ENCODE data around the gene SNX9.

Gene SNX9

DNA sequence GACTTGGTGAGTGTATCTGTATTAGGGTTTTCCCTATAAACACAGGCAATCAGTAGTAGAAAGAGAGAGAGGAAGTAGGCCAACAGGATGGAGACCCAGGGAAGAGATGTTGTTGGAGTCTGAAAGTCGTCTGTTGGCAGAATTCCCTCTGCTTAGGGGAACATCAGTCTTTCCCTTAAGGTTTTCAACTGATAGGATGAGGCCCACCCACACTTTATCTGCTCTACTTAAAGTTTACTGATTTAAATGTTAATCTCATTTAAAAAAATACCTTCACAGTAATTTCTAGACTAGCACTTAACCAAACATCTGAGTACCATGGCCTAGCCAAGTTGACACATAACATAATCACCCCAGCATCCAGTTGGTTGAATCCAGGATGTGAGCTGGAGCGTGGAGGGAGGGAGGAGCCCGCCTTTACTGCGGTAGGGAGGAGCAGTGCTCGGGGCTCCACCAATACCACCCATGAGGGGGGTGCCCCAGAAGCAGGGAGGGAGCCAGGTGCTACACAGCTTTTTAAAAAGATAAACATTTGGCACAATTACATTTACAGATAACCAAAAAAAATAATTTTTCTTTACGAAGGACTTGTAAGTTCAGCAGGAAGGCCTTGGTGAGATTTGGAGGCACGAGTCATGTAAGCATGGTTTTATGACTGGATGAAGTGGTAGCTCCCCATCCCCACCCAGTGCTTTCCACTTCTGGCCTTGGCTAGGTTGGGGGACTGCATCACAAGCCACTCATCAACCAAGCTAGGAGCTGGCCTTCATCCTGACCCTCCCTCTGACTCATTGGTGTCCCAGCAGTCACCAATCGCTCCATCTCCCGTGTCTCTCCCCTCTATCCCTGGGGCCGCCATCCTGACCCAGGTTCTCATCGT lies 18.4 kb upstream of the SNX9 start:
- no peak for DNase-seq (ENCODE audit: low read depth)

DNA sequence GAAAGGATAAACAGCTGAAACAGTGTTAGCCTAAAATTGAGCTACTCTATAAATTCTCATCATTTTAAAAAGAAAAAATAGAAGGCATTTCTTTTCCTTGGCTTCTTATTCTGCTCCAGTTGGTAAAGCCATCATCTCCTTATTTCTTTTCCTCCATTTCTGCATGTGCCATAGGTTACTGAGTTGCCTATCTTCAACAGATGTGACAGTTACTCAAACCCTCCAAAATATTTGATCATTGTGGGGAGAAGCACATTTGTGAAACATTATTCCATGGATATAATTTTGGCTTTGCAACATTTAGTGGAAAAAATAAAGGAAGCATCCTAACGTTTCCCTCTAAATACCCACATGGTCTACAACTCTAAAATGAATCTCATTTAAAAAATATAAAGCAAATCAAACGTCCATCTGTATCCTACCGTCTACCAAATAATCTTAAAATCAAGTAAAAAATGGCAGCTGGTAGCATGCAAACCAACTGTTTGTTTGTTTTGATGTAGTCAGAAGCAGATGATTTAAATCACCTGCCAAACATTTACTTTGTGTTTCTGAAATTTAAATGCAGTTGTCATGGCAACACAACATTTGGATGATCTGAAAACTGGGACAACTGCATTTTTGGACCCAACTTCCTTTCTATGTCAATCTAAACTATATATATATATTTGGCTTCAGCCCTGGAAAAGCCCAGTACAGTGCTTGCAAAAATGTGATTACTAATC lies 16.8 kb upstream of the SNX9 start:
- no peak for DNase-seq (ENCODE audit: low read depth)

DNA sequence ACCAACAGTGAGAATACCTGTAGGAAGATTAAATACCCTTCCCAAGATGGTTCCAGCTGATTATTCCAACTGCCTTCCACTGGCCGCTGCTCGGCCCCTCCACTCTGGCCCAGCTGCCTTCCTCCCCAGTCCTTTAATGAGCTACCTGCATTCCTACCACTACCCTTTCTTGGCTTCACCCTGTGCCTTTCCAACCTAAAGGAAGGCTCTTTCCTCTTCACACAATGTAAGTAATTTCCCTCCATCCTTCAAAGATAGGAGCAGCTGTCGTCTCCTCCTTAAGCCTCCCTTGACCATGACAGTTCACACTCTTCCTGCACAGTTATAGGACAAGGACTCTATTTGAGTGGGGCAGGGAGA lies 16.2 kb upstream of the SNX9 start:
- DNase-seq (ENCODE audit: low read depth) = no peak

DNA sequence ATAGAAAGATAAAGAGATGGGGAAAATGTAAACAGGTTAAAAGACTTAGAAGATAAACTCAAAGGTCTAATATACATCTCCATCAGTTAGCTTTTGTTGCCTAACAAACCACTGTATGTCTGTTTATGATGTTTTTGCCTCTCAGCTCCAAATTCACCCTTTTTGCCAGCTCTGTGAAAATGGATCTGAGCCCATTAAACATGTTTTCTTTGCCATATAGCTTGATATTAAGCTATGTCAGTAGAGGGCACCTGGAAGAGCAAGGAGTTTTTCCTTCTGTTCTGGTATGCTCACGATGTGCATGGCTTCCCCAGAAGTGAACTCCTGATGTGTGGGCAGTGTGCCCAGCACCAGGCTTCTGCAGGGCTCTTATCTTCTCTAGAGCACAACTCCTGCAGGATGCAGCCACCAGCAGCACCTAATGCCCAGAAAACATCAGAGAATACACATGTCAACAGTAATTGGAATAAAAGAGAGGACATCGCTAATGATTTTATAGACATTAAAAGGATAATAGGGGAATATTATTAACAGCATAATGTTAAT lies 14.6 kb upstream of the SNX9 start:
- no peak for DNase-seq (ENCODE audit: low read depth)

DNA sequence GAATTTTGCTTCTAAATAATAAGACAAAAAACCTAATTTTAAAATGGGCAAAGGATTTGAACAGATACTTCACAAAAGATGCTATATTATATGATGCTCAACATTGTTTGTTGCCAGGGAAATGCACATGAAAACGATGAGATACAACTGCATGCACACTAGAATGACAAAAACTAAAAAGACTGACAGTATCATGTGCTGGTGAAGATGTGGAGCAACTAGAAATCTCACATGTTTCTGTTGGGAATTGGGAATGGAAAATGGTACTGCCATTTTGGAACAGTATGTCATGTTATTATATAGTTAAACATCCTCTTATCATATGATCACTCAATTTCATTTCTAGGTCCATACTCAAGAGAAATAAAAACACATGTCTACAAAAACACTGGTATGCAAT lies 13.4 kb upstream of the SNX9 start:
- DNase-seq (ENCODE audit: low read depth) = no peak

DNA sequence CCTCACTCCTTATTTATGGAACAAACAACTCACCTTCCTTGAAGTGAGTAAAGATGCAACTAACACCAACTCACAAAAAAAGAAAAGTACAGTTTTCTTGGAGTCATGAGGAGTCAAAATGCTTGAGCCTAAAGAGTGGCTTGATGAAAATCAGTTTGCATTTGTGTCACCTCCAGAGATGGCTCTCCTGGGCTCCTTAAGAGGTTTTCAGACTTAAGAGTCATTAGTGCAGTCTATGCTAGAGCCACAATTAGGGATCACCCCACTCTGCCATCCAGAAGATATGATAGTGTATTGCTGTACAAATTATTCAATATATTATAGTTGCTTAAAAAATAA lies 11.9 kb upstream of the SNX9 start:
- no peak for DNase-seq (ENCODE audit: low read depth)

DNA sequence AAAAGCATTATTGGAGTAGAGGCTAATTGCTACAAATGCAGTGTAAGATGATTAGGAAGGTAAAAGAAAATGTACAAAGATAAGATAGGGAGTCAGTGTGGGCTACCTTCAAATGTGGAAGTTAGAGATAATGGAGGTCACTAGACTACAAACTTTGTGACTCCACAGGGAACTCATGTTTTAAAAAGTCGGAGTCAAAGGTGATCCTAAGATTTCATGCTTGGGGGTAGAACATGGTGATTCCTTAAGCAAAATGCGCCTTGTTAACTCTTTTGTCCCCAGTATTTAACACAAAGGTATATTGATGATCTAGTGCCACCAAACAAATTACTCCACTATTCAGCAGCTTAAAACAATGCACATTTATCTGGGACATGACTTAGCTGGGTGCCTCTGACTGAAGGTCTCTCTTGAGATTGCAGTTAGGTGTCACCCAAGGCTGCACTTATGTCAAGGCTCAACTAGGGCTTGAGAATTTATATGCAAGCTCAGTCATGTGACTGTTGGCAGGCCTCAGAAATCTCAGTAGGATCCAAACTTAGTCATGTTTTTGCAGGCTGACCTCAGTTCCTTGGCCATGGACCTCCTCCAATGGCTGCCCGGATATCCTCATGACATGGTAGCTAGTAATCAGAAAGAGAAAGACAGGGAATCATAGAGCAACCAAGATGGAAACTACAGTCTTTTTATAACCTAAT lies 11.4 kb upstream of the SNX9 start:
- DNase-seq (ENCODE audit: low read depth) = no peak

DNA sequence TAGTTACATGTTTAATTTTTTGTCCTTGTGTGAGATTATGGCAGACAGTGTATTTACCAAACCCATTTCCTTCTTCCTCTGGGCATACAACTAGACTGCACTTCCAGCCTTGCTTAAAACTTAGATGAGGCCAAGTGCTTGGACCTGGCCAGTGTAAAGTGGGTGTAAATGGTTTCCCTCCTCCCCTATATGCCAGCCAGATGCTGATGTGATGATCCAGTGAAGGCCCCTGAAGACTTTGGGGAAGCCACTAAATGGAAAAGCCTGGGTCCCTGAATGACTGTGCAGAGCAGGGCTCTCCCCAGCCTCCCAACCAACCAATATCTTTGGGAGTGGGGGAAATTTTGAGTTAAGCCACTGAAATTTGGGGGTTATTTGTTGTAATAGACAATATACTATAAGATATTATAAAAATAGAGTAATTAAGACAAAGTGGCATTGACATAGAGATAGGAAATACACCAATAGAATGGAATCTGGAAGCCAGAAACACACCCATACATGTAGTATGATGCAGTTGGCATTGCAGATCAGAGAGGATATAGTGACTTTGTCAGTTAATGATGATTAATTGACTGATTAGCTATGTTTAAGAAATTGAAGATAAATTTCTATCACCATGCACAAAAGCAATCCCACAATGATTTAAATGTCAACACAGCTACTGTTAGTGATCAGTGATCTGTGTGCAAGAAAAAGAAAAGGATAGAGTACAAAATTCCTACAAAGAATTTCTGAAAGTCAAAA lies 10.4 kb upstream of the SNX9 start:
- DNase-seq (ENCODE audit: low read depth) = no peak

DNA sequence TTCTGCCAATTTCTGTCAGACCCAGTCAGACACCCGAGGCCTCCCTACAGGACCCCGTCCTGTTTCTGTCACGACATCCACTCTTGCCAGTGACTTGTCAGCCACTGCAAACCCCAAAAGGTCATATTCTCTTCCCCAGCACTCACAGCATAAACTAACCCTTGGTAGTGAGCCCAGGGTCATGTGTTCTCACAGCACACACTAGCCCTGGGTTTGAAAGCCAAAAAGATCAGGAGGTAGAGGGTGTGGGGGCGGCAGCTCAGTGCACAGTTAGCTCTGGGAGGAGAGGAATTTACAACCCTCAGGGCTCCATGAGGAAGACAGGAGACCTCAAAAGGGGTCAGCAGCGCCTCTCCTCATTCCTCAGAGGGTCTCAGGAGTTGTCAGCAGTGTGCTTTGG lies 9.9 kb upstream of the SNX9 start:
- DNase-seq (ENCODE audit: low read depth) = no peak

DNA sequence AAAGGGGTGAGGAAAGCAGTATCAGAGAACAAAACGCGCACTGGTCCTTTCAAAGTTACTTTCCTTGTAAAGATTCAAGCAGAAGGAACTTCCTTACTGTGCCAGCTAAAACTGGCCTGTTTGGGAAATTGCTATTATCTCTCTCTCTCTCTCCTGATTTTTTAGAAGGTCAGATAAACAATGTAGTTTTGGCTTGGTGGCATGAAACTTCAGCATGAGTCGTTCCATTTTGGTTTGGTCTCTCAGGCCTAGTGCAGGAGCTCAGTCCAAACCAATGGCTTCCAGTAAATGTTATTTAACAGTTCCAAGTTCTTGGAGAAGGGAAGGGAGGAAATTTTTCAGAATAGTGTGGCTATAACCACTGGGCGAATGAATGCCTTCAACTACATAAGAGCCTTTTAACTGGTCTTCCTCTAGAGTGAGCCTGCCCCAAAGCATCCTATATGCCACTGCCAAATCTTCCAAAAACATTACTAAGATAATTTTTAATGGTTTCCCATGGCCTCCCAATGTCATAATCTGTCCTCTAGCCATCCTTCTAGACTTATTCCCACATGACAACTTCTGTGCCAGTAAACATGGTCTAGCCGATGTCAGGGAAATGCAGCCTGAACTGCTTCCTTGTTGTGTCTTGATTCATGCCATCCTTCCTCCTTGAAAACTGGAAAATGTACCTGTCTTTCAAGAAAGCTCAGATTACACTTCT lies 9.1 kb upstream of the SNX9 start:
- DNase-seq (ENCODE audit: low read depth) = no peak

DNA sequence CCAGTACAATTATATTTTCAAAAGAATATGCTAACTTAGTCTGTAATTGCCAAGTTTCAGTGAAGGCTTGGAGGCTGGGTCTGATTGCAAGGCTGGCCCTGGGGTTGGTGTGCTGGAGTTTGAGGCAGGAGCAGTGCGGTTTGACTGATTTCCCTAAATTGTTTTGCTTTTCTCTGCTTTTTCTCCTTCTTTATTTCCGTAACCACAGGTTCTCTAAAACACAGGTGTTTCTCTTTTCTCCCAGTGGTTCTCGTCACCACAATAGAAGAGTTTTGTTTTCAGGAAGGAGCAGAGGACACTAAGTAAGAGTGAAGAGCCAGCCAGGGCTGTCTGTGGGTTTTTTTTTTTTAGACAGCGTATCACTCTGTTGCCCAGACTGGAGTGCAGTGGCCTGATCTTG lies 8.2 kb upstream of the SNX9 start:
- no peak for DNase-seq (ENCODE audit: low read depth)

DNA sequence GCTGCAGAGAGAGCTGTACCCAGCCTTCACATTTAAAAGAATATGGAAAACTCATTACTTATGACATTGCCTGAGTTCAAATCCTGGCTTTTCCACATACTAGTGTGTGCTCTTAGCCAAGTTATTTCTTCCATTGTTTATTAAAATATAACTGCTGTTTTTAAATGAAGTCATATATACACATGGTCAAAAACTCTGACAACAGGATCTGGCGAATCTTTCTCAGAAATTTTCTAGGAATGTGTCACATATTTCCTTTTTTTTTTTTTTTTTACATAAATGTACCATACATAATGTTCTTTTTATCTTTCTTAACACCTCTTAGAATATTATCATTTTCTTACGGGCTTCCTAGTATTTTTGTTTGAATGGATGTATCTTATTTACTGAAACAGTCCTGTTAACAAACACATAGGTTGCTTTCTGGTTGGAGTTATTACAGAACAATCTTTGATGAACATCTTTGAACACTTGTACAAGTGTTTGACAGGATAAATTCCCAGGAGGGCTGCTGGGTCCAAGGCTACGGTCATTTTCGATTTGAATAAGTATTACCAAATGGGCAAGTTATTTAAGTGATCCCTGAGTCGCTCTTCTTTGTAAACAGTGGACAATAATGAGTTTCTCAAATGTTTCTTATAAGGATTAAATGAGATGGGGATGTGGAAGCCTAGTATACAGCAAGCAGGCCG lies 1.6 kb upstream of the SNX9 start:
- DNase-seq (ENCODE audit: low read depth) = no peak

DNA sequence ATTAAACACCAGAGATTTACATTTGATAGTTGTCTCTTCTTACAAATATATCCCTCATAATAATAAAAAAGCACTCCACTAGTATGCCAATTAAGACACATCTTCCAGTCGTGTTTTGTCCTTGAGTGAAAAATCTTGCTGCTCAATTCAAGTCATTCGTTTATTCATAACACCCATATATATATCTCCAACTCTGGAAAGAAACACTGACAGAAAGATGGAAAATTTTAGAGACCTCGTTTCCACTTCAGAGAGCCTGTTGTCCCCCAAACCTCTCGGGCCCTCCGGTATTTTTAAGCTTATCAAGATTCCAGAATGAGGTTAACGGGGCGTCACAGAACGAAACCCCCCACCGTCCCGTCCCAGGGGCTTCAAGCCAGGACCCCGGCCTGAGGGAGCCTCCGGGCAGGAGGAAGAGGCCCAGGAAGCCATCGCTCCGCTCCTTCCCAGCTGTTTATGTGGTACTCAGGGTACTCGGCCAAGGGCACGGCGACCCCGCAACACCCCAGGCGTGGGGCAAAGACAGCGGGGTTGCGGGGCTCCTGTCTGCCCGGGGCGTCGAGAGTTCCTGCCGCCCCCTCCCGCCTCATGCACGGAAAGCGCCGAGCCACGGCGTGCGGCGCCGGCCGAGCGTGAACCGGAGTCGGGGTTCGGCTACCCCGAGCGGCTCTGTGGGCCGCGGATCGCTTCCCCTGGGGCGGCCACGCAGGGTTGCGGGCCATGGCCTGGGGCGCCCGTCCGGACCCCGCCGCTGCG lies 623 bp upstream of the SNX9 start:
- no peak for DNase-seq (ENCODE audit: low read depth)

DNA sequence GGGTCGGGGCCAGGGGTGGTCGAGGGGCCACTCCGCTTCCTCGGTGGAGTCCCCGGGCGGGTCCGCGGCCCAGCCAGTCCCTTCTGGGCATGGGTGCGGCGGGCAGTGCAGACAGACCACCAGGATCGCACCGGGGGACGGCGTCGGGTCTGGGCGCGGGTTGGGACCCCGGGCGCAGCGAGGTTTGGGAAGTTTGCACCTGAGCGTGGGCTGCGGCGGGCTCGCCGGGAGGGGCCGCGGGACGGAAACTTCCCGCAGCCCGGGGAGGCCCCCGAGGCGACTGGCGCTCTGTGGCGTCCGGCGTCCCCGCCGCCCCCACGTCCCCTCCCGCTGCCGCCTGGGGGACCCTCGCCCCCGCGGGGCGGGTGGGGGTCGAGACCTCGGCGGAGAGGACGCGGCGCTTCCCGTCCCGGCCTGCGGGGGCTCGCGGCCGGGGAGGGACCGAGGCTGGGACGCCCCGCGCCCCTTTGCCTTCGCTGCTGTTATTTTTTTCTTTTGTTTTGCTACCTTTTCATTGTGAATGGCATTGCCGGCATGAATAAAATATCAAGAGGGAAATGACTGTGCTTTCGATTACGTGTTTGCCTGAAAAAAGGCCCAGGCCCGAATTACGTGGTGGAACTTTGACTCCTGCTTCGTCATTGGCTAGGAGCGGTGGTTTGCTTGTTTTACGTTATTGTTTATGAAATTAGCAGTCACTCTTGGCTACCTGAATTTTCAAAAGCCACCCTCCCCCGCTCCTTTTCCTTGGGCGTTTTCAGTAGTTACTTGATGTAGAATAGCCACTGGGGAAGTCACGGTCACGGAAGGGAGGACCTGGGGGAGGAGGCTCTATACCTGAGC lies 703 bp downstream of the SNX9 start:
- peak; percentile 76 for DNase-seq (ENCODE audit: low read depth)

DNA sequence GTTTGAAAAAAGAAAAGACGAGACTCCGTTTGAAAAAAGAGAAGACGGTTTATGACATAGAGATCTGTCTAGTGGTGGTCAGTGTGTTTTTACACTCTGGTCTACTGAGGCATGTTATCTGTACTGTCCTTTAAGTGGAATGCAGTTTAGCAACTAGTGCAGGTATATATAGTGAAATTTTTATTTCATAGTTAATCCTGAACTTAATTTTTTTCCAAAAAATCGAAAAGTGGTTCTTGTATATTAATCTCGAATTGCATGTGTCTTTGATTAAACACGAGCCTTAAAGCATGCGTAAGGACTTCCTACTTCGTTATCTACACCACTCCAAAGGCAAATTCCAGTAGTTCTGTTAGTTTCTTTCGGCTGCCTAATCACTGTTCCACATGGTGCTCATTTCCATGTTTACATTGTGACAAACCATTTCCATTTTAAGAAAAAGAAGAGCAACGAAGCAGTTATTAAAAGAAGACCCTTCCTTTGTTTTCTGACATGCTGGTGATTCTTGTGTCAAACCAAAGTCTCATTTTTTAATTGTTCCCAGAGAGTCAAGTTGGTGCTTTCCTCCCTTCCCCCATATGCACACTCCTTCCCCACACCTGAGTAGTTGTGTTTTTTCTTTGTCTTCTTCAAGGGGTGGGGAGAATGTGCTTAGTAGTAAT lies 2.3 kb downstream of the SNX9 start:
- no peak for DNase-seq (ENCODE audit: low read depth)

DNA sequence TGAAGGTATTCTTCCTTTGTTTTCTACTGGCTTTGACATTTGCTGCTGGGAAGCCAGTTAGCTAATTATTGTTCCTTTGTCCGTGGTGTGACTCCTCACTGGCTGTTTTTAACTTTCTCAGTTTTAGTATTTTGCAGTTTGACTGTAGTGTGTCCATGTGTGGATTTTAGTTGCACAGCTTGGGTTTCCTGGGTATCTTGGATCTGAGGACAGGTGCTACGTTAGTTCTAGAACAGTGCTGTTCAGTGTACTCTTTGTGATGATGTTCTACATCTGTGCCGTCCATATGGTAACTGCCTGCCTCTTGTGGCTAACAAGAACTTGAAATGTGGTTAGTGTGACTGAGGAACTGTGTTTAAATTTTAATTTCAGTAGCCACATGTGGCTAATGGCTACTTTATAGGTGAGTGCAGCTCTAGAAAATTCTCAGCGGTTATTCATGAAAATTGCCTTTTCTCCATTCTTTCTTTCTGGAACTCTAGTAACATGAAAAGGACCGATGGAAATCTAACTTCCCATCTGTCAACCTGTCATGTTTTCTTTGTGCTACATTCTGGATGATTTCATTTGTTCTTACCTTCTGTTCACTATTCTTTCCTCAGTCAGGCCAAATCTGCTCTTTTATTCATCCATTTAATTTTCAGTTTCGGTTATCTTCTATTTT lies 7.4 kb downstream of the SNX9 start:
- no peak for DNase-seq (ENCODE audit: low read depth)

DNA sequence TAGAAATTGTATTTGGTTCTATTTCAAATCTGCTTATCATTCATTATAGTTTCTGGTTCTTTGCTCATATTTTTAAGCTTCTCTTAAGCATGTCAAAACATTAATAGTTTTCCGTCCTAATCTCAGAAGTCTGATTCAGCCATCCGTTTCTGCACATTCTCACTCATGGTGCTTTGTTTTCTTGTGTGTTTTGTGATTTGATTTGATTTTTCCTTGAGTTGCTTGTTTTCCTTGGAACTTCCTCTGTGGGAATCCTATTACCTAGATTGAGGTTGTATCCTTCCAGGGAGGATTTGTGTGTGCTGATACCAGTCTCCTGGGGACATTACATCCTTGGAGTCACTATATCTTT lies 7.9 kb downstream of the SNX9 start:
- no peak for DNase-seq (ENCODE audit: low read depth)

Measured in activated T-cell treated with anti-CD3 and anti-CD28 coated beads for 24 hours (primary cell).